Stimulated activated naive CD4-positive, alpha-beta T cell (primary cell): Measurements from ENCODE around the gene RPAP3.
A peak's percentile ranks its signal among the peaks of the same experiment; 100 is the strongest.

Experiments
- DNase-seq, 6 experiments: peaks; one replicate each; lab custom pipeline; 2025; lab: John Stamatoyannopoulos, UW

RPAP3 gene

GRCh38 chr12:47705566-47706425 is at the start of gene RPAP3:
TSS of gene RPAP3 (minus strand) at chr12:47706030. CDS start at chr12:47702840, 3,190 bp downstream.
- peak; percentile 89 to 95 (median 93) for DNase-seq

- DNase-seq, result no peak
These were observed 49.1 kb upstream of the RPAP3 start for GRCh38 chr12:47754881-47755280.

GRCh38 chr12:47754126-47754525 is 48.3 kb upstream of the RPAP3 start:
- no peak for DNase-seq

- no peak for DNase-seq
These were observed 47.5 kb upstream of the RPAP3 start for GRCh38 chr12:47753021-47754001.

- no peak for DNase-seq
These were observed 46.7 kb upstream of the RPAP3 start for GRCh38 chr12:47752552-47752951.

GRCh38 chr12:47752121-47752520 is 46.3 kb upstream of the RPAP3 start:
- no peak for DNase-seq

- no peak for DNase-seq
These were observed 45.7 kb upstream of the RPAP3 start for GRCh38 chr12:47751561-47751960.

- DNase-seq, result no peak
These were observed 45.2 kb upstream of the RPAP3 start for GRCh38 chr12:47750916-47751470.

- DNase-seq, result no peak
These were observed 44.5 kb upstream of the RPAP3 start for GRCh38 chr12:47750229-47750798.

GRCh38 chr12:47748899-47749298 is 43.1 kb upstream of the RPAP3 start:
- no peak for DNase-seq

GRCh38 chr12:47748507-47748828 is 42.6 kb upstream of the RPAP3 start:
- no peak for DNase-seq

GRCh38 chr12:47747596-47748506 is 42.0 kb upstream of the RPAP3 start:
- no peak for DNase-seq

- DNase-seq, result no peak
These were observed 41.3 kb upstream of the RPAP3 start for GRCh38 chr12:47747126-47747525.

- DNase-seq, result no peak
These were observed 40.7 kb upstream of the RPAP3 start for GRCh38 chr12:47746523-47746922.

- DNase-seq, result no peak
These were observed 40.2 kb upstream of the RPAP3 start for GRCh38 chr12:47746073-47746472.

GRCh38 chr12:47745485-47746041 is 39.7 kb upstream of the RPAP3 start:
- no peak for DNase-seq

GRCh38 chr12:47744778-47745436 is 39.1 kb upstream of the RPAP3 start:
- DNase-seq, result no peak

- peak; percentile 22 to 67 (median 58) for DNase-seq
These were observed 38.3 kb upstream of the RPAP3 start for GRCh38 chr12:47744005-47744651.

- no peak for DNase-seq
These were observed 37.6 kb upstream of the RPAP3 start for GRCh38 chr12:47743311-47743860.
